HL-60/S4 (cell line): ENCODE results near the gene ZDHHC6.
"Not testable (repeated sequence)": the region's sequence is repeated elsewhere in the genome, so short reads cannot be mapped to it uniquely, and the experiment has no call there.

ENCODE experiments used
- in situ Hi-C: fragments of 300-500 bp; cut with MboI; formaldehyde crosslinking; loops from 2 replicates; pipeline ENCODE4 v1.14.3; 2022; ENCODE audit warnings: low sequenced_read_pairs

ZDHHC6 gene, protein sequence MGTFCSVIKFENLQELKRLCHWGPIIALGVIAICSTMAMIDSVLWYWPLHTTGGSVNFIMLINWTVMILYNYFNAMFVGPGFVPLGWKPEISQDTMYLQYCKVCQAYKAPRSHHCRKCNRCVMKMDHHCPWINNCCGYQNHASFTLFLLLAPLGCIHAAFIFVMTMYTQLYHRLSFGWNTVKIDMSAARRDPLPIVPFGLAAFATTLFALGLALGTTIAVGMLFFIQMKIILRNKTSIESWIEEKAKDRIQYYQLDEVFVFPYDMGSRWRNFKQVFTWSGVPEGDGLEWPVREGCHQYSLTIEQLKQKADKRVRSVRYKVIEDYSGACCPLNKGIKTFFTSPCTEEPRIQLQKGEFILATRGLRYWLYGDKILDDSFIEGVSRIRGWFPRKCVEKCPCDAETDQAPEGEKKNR

DNA sequence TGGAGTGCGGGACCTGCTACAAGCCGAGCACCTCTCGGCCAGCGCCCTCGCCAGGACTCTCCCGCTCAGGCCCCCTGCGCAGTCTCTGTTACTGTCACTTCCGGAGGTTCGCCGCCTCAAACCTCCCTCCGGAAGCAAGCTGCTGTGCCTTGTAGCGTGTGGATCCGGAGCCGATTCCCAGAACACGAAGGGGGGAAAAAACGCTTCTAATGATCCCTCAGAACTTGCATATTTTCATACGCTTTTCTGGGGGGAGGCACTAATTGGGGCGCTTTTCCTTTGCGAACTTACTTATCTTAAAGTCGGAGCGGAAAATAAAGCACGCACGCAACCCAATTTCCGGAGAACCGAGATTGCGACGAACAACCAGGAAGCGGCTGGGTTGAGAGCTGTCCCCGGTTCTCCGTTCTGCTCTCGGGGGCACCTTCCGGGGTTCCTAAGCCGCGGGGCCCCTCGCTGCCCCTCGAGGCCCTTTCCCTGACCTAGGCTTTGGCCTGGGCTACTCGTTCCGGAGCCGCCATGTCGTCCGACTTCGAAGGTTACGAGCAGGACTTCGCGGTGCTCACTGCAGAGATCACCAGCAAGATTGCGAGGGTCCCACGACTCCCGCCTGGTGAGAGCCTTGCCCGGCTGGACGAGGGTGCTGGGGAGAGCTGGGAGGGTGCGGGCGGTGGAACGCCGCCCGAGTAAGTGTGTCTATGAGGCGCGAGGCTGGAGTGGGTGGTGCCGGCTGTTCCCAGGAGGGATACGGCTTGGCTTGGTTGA lies at the start of gene ZDHHC6, which contains the start of gene VTI1A:
ZDHHC6 (minus strand) TSS at position 60 of the 765 bp plus-strand sequence. CDS start 1,478 bp downstream, outside the sequence.
VTI1A (plus strand) TSS at position 361 of the 765 bp plus-strand sequence; CDS start at position 520, 159 bp downstream.
- in situ Hi-C loops, result no loop called here

DNA sequence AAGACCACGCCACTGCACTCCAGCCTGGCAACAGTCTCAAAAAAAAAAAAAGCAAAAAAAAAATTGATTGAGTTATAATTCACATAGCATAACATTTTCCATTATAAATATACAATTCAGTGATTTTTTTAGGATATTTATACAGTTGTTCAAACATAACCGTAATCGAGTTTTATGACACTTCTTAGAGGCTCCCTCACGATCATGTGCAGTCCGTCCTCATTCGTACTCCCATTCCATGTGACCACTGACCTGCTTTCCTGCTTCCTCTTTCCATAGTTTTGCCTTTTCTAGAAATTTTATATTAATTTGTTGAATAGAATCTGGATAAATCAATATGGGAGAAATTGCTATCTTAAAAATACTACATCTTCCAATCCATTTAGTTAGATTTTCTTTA lies 46.0 kb upstream of the ZDHHC6 start:
- in situ Hi-C loops, result no loop called here

GRCh38 chr10:112491144-112491543 lies 44.4 kb upstream of the ZDHHC6 start:
- in situ Hi-C loops, result no loop called here

DNA sequence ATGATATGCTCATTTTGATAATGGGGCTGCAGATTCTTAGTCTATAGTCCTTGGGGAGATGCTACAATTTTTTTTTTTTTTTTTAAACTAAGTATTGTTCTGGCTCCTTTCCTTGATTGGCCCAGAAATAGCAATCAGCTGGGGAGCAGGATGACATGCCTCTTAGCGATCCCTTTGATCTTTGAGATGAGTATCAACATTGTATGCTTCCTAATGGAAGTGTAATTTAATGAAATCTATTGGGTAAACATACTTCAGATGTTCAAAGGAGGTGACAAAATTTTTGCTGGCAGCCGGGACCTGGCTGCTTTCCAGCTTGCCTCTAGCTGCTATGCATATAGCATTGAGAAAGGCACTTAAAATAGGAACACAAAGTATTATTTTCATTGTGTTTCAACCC lies 43.8 kb upstream of the ZDHHC6 start:
- in situ Hi-C loops, result no loop called here

- in situ Hi-C loops, result no loop called here
These were observed 41.2 kb upstream of the ZDHHC6 start for GRCh38 chr10:112487964-112488363.

DNA sequence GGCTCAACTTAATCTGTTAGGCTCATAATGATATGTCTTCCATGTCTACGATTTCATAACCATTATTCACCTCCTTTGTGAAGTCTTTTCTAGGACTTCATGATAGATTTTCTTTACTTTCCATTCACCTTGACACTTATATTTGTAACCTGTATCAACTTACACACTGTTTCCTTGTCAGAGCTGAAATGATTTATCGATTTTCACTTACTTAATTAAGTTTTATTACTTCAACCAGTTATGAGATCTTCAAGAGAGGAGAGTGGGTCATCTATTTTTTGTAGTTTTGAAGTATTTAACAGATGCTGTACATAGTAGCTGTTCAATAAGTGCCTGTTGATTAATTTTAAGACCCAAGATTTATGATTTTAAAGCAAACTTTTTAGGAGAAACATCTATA lies 37.7 kb upstream of the ZDHHC6 start:
- in situ Hi-C loops, result no loop called here

- in situ Hi-C loops, result no loop called here
These were observed 34.9 kb upstream of the ZDHHC6 start for GRCh38 chr10:112481602-112482001.

DNA sequence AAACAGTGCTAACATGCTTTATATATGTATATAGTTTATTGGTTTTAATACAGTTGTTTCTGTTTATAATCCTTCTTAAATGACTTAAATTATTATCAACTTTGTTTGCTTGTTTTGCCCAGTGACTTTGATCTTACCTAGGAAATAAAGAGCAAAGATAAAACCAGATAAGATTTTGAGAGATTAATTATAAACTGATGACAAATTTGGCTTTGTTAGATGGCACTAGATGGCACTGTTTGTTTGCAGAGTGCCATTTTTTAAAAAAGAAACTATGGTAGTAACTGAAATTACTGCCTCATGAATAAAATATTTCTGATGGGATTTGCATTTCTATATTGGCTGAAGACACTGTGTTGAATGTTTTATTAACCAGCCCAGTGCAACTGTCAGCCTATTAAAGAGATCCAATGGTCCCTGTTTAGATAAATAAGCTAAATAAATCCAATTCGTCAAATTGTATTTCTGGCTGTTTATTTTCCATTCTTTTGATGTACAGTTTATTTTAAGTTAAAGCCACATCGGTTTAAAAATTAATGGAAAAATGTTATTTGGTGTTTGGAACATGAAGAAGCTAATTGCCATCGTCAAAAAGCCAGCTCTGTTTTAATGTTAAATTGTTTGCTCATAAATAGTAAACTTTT lies 29.0 kb upstream of the ZDHHC6 start:
- in situ Hi-C loops, result no loop called here

GRCh38 chr10:112471878-112472487 lies 25.3 kb upstream of the ZDHHC6 start:
- in situ Hi-C loops, result no loop called here

DNA sequence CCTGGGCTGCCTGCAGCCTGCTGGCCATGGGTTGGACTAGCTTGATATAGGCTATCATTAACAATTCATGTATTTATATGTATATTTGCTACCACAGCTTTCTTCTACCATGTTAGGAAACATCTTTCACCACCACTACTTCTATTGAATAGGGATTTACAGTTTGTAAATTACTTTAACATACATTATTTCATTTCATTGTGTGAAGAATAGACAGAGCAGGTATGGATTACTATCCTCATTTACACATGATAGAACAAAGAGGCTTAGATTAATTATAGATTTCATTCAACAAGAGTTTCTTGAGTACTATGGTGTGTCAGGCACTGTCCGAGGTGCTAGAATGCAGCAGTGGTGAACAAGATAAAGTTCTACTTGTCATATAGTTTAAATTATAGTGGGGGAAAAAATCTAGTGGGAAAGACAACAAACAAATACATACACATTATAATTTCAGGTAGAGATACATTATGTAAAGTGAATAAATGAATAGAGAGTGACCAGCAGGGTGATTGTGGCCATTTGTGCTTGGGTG lies 20.9 kb upstream of the ZDHHC6 start:
- in situ Hi-C loops, result no loop called here

GRCh38 chr10:112466802-112467201 lies 20.1 kb upstream of the ZDHHC6 start:
- in situ Hi-C loops, result no loop called here

GRCh38 chr10:112465299-112465883 lies 18.7 kb upstream of the ZDHHC6 start:
- in situ Hi-C loops, result no loop called here

- in situ Hi-C loops, result not testable (repeated sequence)
These were observed 17.4 kb upstream of the ZDHHC6 start for GRCh38 chr10:112464074-112464473.

- in situ Hi-C loops, result no loop called here
These were observed 14.5 kb upstream of the ZDHHC6 start for GRCh38 chr10:112461029-112461887.

DNA sequence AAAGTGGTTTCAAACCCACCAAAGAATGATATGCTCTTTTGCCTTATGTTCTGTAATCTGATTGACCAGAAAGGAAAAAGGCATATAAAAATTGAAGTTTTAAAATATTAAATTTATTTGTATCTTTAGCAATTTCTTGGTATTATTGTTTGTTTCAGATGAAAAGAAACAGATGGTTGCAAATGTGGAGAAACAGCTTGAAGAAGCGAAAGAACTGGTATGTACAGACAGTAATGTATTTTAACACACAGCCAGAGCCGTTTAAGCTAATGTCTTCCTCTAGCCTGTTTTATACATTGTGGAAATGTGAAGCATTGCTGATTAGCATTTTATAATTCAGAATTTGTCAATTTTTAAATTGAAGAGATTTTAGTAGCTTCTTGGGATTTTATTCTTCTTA lies 13.7 kb upstream of the ZDHHC6 start:
- in situ Hi-C loops, result no loop called here

GRCh38 chr10:112456533-112456932 lies 9.8 kb upstream of the ZDHHC6 start:
- in situ Hi-C loops, result no loop called here

GRCh38 chr10:112454910-112455779 lies 8.4 kb upstream of the ZDHHC6 start:
- in situ Hi-C loops, result no loop called here

- in situ Hi-C loops, result no loop called here
These were observed 2.2 kb upstream of the ZDHHC6 start for GRCh38 chr10:112448888-112449287.

- in situ Hi-C loops, result no loop called here
These were observed 860 bp upstream of the ZDHHC6 start for GRCh38 chr10:112447620-112447928.
